WTC11 (cell line): ENCODE results near the gene TREM2.

Experiments used
- E2F4 ChIP-seq: sonication (generic); formaldehyde crosslinking; IDR thresholded peaks from 2 replicates; pipeline ENCODE4 v1.8.1; 2022; ENCODE audit warnings: low read depth, mild to moderate bottlenecking, moderate library complexity, missing genetic modification reagents, borderline replicate concordance
- ERG ChIP-seq: fragments of 250-450 bp; sonication (Bioruptor Pico); IDR thresholded peaks from 2 replicates; pipeline ENCODE4 v1.8.0; 2021; ENCODE audit warnings: mild to moderate bottlenecking
- ESRRA ChIP-seq: sonication (generic); formaldehyde crosslinking; IDR thresholded peaks from 2 replicates; pipeline ENCODE4 v1.8.1; 2022; ENCODE audit warnings: mild to moderate bottlenecking, missing genetic modification reagents, borderline replicate concordance
- ETV6 ChIP-seq: sonication (generic); formaldehyde crosslinking; IDR thresholded peaks from 2 replicates; pipeline ENCODE4 v1.8.1; 2022; ENCODE audit warnings: mild to moderate bottlenecking, missing genetic modification reagents
- IRF1 ChIP-seq: sonication (generic); formaldehyde crosslinking; IDR thresholded peaks from 2 replicates; pipeline ENCODE4 v1.8.0; 2023; ENCODE audit warnings: missing genetic modification reagents
- NR3C1 ChIP-seq: sonication (generic); formaldehyde crosslinking; conservative IDR thresholded peaks from 2 replicates; pipeline ENCODE4 v1.8.1; 2023; ENCODE audit warnings: low read depth, mild to moderate bottlenecking, missing genetic modification reagents
- RELA ChIP-seq: sonication (generic); formaldehyde crosslinking; IDR thresholded peaks from 2 replicates; pipeline ENCODE4 v1.8.1; 2022; ENCODE audit warnings: missing genetic modification reagents, mild to moderate bottlenecking, borderline replicate concordance
- SP1 ChIP-seq: sonication (generic); formaldehyde crosslinking; conservative IDR thresholded peaks from 2 replicates; pipeline ENCODE4 v1.8.1; 2022; ENCODE audit warnings: missing genetic modification reagents
- TF ChIP-seq, protein P1 (sequence below): fragments of 200-600 bp; IDR thresholded peaks from 2 replicates; pipeline ENCODE4 v1.8.0; 2022; ENCODE audit warnings: antibody characterized with exemption
- TF ChIP-seq, protein P2 (sequence below): sonication (generic); formaldehyde crosslinking; conservative IDR thresholded peaks from 2 replicates; pipeline ENCODE4 v1.8.1; 2022; ENCODE audit warnings: mild to moderate bottlenecking, missing genetic modification reagents
- TF ChIP-seq, protein P3 (sequence below): sonication (generic); formaldehyde crosslinking; IDR thresholded peaks from 2 replicates; pipeline ENCODE4 v1.8.0; 2022; ENCODE audit warnings: mild to moderate bottlenecking, missing genetic modification reagents
- TF ChIP-seq, protein P4 (sequence below): sonication (generic); formaldehyde crosslinking; IDR thresholded peaks from 2 replicates; pipeline ENCODE4 v1.8.1; 2023; ENCODE audit warnings: mild to moderate bottlenecking, missing genetic modification reagents
- TF ChIP-seq, protein P5 (sequence below): sonication (generic); formaldehyde crosslinking; IDR thresholded peaks from 2 replicates; pipeline ENCODE4 v1.8.0; 2022; ENCODE audit warnings: mild to moderate bottlenecking, missing genetic modification reagents
- TF ChIP-seq, protein P6 (sequence below): sonication (generic); formaldehyde crosslinking; IDR thresholded peaks from 2 replicates; pipeline ENCODE4 v1.8.0; 2022; ENCODE audit warnings: mild to moderate bottlenecking, missing genetic modification reagents

DNA sequence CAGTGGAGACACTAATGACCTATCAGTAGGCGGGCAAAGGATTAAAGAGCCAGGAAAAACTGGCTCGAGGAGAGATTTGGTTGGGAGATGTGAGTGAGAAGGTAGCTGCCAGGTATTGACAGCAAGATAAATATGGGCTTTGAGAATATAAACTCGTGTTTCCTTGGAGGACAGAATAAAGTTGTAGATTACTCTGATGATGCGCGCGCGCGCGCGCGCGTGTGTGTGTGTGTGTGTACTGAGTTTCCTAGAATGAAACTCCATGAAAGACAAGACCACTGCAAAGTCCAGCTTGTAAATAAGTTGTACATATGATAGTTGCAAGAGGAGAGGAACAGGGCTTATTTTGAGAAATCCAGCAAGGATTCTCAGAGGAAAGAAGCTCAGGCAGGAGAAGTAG lies 13.3 kb upstream of the TREM2 start:
- TF ChIP-seq, protein P1, sequence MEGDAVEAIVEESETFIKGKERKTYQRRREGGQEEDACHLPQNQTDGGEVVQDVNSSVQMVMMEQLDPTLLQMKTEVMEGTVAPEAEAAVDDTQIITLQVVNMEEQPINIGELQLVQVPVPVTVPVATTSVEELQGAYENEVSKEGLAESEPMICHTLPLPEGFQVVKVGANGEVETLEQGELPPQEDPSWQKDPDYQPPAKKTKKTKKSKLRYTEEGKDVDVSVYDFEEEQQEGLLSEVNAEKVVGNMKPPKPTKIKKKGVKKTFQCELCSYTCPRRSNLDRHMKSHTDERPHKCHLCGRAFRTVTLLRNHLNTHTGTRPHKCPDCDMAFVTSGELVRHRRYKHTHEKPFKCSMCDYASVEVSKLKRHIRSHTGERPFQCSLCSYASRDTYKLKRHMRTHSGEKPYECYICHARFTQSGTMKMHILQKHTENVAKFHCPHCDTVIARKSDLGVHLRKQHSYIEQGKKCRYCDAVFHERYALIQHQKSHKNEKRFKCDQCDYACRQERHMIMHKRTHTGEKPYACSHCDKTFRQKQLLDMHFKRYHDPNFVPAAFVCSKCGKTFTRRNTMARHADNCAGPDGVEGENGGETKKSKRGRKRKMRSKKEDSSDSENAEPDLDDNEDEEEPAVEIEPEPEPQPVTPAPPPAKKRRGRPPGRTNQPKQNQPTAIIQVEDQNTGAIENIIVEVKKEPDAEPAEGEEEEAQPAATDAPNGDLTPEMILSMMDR: no peak
- TF ChIP-seq, protein P2, sequence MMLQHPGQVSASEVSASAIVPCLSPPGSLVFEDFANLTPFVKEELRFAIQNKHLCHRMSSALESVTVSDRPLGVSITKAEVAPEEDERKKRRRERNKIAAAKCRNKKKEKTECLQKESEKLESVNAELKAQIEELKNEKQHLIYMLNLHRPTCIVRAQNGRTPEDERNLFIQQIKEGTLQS (CRISPR knock-in tag): no peak
- TF ChIP-seq ETV6 (CRISPR knock-in tag): no peak
- TF ChIP-seq RELA (CRISPR knock-in tag): no peak
- no peak for TF ChIP-seq SP1 (CRISPR knock-in tag)
- TF ChIP-seq, protein P3, sequence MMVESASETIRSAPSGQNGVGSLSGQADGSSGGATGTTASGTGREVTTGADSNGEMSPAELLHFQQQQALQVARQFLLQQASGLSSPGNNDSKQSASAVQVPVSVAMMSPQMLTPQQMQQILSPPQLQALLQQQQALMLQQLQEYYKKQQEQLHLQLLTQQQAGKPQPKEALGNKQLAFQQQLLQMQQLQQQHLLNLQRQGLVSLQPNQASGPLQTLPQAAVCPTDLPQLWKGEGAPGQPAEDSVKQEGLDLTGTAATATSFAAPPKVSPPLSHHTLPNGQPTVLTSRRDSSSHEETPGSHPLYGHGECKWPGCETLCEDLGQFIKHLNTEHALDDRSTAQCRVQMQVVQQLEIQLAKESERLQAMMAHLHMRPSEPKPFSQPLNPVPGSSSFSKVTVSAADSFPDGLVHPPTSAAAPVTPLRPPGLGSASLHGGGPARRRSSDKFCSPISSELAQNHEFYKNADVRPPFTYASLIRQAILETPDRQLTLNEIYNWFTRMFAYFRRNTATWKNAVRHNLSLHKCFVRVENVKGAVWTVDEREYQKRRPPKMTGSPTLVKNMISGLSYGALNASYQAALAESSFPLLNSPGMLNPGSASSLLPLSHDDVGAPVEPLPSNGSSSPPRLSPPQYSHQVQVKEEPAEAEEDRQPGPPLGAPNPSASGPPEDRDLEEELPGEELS: no peak
- TF ChIP-seq IRF1 (CRISPR knock-in tag): no peak
- TF ChIP-seq E2F4: no peak
- TF ChIP-seq NR3C1: no peak
- TF ChIP-seq, protein P4, sequence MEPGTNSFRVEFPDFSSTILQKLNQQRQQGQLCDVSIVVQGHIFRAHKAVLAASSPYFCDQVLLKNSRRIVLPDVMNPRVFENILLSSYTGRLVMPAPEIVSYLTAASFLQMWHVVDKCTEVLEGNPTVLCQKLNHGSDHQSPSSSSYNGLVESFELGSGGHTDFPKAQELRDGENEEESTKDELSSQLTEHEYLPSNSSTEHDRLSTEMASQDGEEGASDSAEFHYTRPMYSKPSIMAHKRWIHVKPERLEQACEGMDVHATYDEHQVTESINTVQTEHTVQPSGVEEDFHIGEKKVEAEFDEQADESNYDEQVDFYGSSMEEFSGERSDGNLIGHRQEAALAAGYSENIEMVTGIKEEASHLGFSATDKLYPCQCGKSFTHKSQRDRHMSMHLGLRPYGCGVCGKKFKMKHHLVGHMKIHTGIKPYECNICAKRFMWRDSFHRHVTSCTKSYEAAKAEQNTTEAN (CRISPR knock-in tag): no peak
- TF ChIP-seq, protein P5, sequence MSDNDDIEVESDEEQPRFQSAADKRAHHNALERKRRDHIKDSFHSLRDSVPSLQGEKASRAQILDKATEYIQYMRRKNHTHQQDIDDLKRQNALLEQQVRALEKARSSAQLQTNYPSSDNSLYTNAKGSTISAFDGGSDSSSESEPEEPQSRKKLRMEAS (CRISPR knock-in tag): no peak
- no peak for TF ChIP-seq ESRRA
- TF ChIP-seq, protein P6, sequence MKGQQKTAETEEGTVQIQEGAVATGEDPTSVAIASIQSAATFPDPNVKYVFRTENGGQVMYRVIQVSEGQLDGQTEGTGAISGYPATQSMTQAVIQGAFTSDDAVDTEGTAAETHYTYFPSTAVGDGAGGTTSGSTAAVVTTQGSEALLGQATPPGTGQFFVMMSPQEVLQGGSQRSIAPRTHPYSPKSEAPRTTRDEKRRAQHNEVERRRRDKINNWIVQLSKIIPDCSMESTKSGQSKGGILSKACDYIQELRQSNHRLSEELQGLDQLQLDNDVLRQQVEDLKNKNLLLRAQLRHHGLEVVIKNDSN: no peak
- no peak for TF ChIP-seq ERG (CRISPR knock-in tag)
